IPS-NIHi11 (cell line): ENCODE measurements around the gene SARNP.
A peak's percentile ranks its signal among the peaks of the same experiment; 100 is the strongest.

Experiments
- DNase-seq: peaks from one replicate; pipeline ENCODE4 v3.0.0; 2012; ENCODE audit warnings: mixed read lengths, low spot score

SARNP gene

DNA sequence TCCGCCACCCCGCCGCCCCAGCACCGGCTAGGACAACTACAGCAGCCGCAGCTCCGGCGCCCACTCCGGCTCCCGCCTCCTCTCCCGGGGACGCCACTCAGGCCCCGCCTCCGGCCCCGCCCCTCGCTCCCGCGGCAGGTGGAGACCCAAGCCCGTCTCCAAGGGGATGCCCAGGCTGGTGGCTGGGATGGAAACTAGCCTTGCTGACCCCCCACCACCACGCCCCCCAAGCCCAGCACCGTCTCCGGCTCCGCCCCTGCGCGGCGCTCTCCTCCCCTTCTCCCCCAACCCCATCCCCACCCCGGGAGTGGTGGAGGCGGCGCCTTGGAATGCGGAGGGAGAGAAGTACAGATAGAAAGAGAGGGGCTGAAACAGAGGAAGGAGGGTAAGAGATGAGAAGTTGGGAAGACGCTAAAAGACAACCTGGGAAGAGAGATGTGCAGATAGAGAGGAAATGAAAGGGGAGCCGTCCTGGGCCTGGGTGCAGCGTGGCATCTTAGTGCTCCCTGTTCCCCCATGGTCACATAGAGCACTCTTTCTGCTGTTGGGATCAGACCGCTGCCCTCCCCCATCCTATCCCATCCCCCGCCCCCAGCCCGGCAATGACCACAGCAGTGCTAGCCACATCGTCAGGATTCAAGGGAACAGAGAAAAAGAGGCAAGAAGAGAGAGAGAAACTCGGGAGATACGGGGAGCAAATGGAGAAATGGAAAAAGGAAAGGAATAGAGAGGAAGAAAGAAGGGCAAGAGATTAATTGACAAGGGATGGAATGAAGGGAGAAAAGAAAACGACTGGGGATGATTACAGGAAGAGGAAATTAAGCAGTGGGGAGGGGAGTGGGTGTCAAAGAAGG lies 109.5 kb downstream of the SARNP start, which contains the start of gene ITGA7:
Gene ITGA7, minus strand, starts transcription at position 64 of the 854 bp plus-strand sequence. CDS start 222 bp downstream, outside the sequence.
- DNase-seq = peak; percentile 98
